Mesothelial cell of epicardium (in vitro differentiated cells): ENCODE measurements around the gene U2AF2. TPM values are rescaled to one million over a fixed set of nuclear protein-coding genes. Genes with fewer than 3 reads are reported as not detected.

Experiments
- DNase-seq, 2 experiments: peaks; one replicate each; pipeline ENCODE4 v3.0.0; 2021; ENCODE audit warnings: low spot score in 2 of 2; ENCODE audit not compliant: unreplicated experiment in 2 of 2
- H3K27ac Mint-ChIP-seq: 2 replicates; pipeline ENCODE4 v1.8.0; 2021; ENCODE audit warnings: mixed read lengths
- H3K27me3 Mint-ChIP-seq: 2 replicates; pipeline ENCODE4 v1.8.0; 2021; ENCODE audit warnings: low read depth, mixed read lengths
- H3K36me3 Mint-ChIP-seq: 2 replicates; pipeline ENCODE4 v1.8.0; 2021; ENCODE audit warnings: mixed read lengths
- H3K4me1 Mint-ChIP-seq: 2 replicates; pipeline ENCODE4 v1.8.0; 2021; ENCODE audit warnings: mixed read lengths
- H3K4me3 Mint-ChIP-seq: 2 replicates; pipeline ENCODE4 v1.8.0; 2021; ENCODE audit warnings: mild to moderate bottlenecking, moderate library complexity, mixed read lengths
- H3K9me3 Mint-ChIP-seq: 2 replicates; pipeline ENCODE4 v1.8.0; 2021; ENCODE audit warnings: mixed read lengths
- CTCF ChIP-seq: fragments of 200-600 bp; sonication (generic); IDR thresholded peaks from one replicate; pipeline ENCODE4 v1.5.0; 2021; ENCODE audit warnings: antibody characterized with exemption; ENCODE audit not compliant: unreplicated experiment
- total RNA-seq: library from RNA; stranded (reverse); gene quantifications from 3 replicates; pipeline ENCODE4 v1.2.1, GENCODE V29; 2021

U2AF2 gene
- total RNA-seq, 1 donor from 2014 or later, result 245 TPM

- no peak overlapping the region for H3K27ac Mint-ChIP-seq
- no peak for DNase-seq
- no peaks in the 10 kb centered on the region for H3K4me1 Mint-ChIP-seq
Measured at GRCh38 chr19:55686311-55687050, 31.6 kb downstream of the U2AF2 start.

GRCh38 chr19:55687281-55688201 is 32.7 kb downstream of the U2AF2 start:
- H3K4me1 Mint-ChIP-seq, result no peaks in the 10 kb centered on the region
- no peak for DNase-seq

More at GRCh38 chr19:55686311-55687050, 31.6 kb downstream of the U2AF2 start:
- no peak for TF ChIP-seq CTCF
- H3K9me3 Mint-ChIP-seq, result no peaks in the 10 kb centered on the region
- H3K27me3 Mint-ChIP-seq, result no peaks in the 10 kb centered on the region
- no peak overlapping the region for H3K4me3 Mint-ChIP-seq
- H3K36me3 Mint-ChIP-seq, result peaks cover 13% of the 10 kb centered on the region

GRCh38 chr19:55688422-55689218 is 33.8 kb downstream of the U2AF2 start:
- TF ChIP-seq CTCF, result no peak
- no peak for DNase-seq
- Mint-ChIP-seq H3K4me3 (no peak overlapping the region), H3K9me3 (no peaks in the 10 kb centered on the region), H3K36me3 (peaks cover 10% of the 10 kb centered on the region), H3K4me1 (no peaks in the 10 kb centered on the region), H3K27ac (no peak overlapping the region), H3K27me3 (no peaks in the 10 kb centered on the region)

More at GRCh38 chr19:55687281-55688201, 32.7 kb downstream of the U2AF2 start:
- Mint-ChIP-seq H3K27me3 (no peaks in the 10 kb centered on the region), H3K36me3 (peaks cover 11% of the 10 kb centered on the region), H3K9me3 (no peaks in the 10 kb centered on the region), H3K4me3 (no peak overlapping the region), H3K27ac (peak overlapping the region; percentile 26)
- no peak for TF ChIP-seq CTCF

GRCh38 chr19:55689411-55690108 is 34.7 kb downstream of the U2AF2 start:
- DNase-seq, result no peak
- no peaks in the 10 kb centered on the region for H3K27me3 Mint-ChIP-seq
- no peak for TF ChIP-seq CTCF
- no peaks in the 10 kb centered on the region for H3K4me1 Mint-ChIP-seq
- no peaks in the 10 kb centered on the region for H3K9me3 Mint-ChIP-seq
- H3K4me3 Mint-ChIP-seq, result no peak overlapping the region
- peaks cover 9% of the 10 kb centered on the region for H3K36me3 Mint-ChIP-seq
- H3K27ac Mint-ChIP-seq, result no peak overlapping the region

GRCh38 chr19:55690109-55690768 is 35.4 kb downstream of the U2AF2 start:
- no peak for DNase-seq
- no peaks in the 10 kb centered on the region for H3K9me3 Mint-ChIP-seq
- no peak overlapping the region for H3K4me3 Mint-ChIP-seq
- no peak for TF ChIP-seq CTCF
- H3K36me3 Mint-ChIP-seq, result peaks cover 9% of the 10 kb centered on the region
- H3K27ac Mint-ChIP-seq, result no peak overlapping the region
- no peaks in the 10 kb centered on the region for H3K27me3 Mint-ChIP-seq
- no peaks in the 10 kb centered on the region for H3K4me1 Mint-ChIP-seq
